ENCODE measurements around the gene PIK3CB. TPM values are rescaled to one million over a fixed set of nuclear protein-coding genes. Genes with fewer than 3 reads are reported as not detected.

PIK3CB gene
- total RNA-seq, 1 donor from 2014 or later, result 14.2 TPM

GRCh38 chr3:138782755-138783154 lies 52.0 kb downstream of the PIK3CB start:
- Mint-ChIP-seq H3K36me3 (ENCODE audit: unreplicated experiment) (peaks cover 7% of the 10 kb centered on the region), H3K27ac (ENCODE audit: unreplicated experiment) (no peak overlapping the region), H3K4me3 (ENCODE audit: unreplicated experiment) (no peak overlapping the region), H3K27me3 (ENCODE audit: unreplicated experiment) (no peaks in the 10 kb centered on the region), H3K9me3 (ENCODE audit: unreplicated experiment) (peaks cover 2% of the 10 kb centered on the region), H3K4me1 (ENCODE audit: low read depth, unreplicated experiment) (no peaks in the 10 kb centered on the region)
- no peak for DNase-seq
- no peak for TF ChIP-seq CTCF (IDR thresholded peaks at IDR 0.05; ENCODE audit: partially characterized antibody, unreplicated experiment)

- no peak for TF ChIP-seq CTCF (IDR thresholded peaks at IDR 0.05; ENCODE audit: partially characterized antibody, unreplicated experiment)
- Mint-ChIP-seq H3K4me1 (ENCODE audit: low read depth, unreplicated experiment) (no peaks in the 10 kb centered on the region), H3K9me3 (ENCODE audit: unreplicated experiment) (peaks cover 2% of the 10 kb centered on the region), H3K4me3 (ENCODE audit: unreplicated experiment) (no peak overlapping the region), H3K27ac (ENCODE audit: unreplicated experiment) (no peak overlapping the region), H3K27me3 (ENCODE audit: unreplicated experiment) (no peaks in the 10 kb centered on the region), H3K36me3 (ENCODE audit: unreplicated experiment) (peaks cover 7% of the 10 kb centered on the region)
- DNase-seq, result no peak
Measured at GRCh38 chr3:138781012-138781470, 53.7 kb downstream of the PIK3CB start.

GRCh38 chr3:138778643-138779042 lies 56.1 kb downstream of the PIK3CB start:
- Mint-ChIP-seq H3K27me3 (ENCODE audit: unreplicated experiment) (no peaks in the 10 kb centered on the region), H3K36me3 (ENCODE audit: unreplicated experiment) (peaks cover 4% of the 10 kb centered on the region), H3K4me3 (ENCODE audit: unreplicated experiment) (no peak overlapping the region), H3K9me3 (ENCODE audit: unreplicated experiment) (peaks cover 2% of the 10 kb centered on the region), H3K4me1 (ENCODE audit: low read depth, unreplicated experiment) (peaks cover 8% of the 10 kb centered on the region), H3K27ac (ENCODE audit: unreplicated experiment) (no peak overlapping the region)
- no peak for DNase-seq
- TF ChIP-seq CTCF (IDR thresholded peaks at IDR 0.05; ENCODE audit: partially characterized antibody, unreplicated experiment), result no peak

- DNase-seq, result no peak
Measured at GRCh38 chr3:138776961-138777360, 57.8 kb downstream of the PIK3CB start.

GRCh38 chr3:138775254-138775595 lies 59.5 kb downstream of the PIK3CB start:
- H3K36me3 Mint-ChIP-seq (ENCODE audit: unreplicated experiment), result no peaks in the 10 kb centered on the region
- H3K9me3 Mint-ChIP-seq (ENCODE audit: unreplicated experiment), result no peaks in the 10 kb centered on the region
- H3K27me3 Mint-ChIP-seq (ENCODE audit: unreplicated experiment), result no peaks in the 10 kb centered on the region
- H3K27ac Mint-ChIP-seq (ENCODE audit: unreplicated experiment), result no peak overlapping the region
- no peak overlapping the region for H3K4me3 Mint-ChIP-seq (ENCODE audit: unreplicated experiment)
- no peak for DNase-seq
- TF ChIP-seq CTCF (IDR thresholded peaks at IDR 0.05; ENCODE audit: partially characterized antibody, unreplicated experiment), result no peak
- H3K4me1 Mint-ChIP-seq (ENCODE audit: low read depth, unreplicated experiment), result peaks cover 8% of the 10 kb centered on the region

More at GRCh38 chr3:138776961-138777360, 57.8 kb downstream of the PIK3CB start:
- Mint-ChIP-seq H3K27me3 (ENCODE audit: unreplicated experiment) (no peaks in the 10 kb centered on the region), H3K9me3 (ENCODE audit: unreplicated experiment) (peaks cover 2% of the 10 kb centered on the region), H3K4me1 (ENCODE audit: low read depth, unreplicated experiment) (peaks cover 8% of the 10 kb centered on the region), H3K36me3 (ENCODE audit: unreplicated experiment) (no peaks in the 10 kb centered on the region), H3K4me3 (ENCODE audit: unreplicated experiment) (no peak overlapping the region), H3K27ac (ENCODE audit: unreplicated experiment) (no peak overlapping the region)
- no peak for TF ChIP-seq CTCF (IDR thresholded peaks at IDR 0.05; ENCODE audit: partially characterized antibody, unreplicated experiment)
